ENCODE measurements around the gene PHOSPHO2. TPM values are rescaled to one million over a fixed set of nuclear protein-coding genes. Genes with fewer than 3 reads are reported as not detected.

The PHOSPHO2 gene
- total RNA-seq, 2 donors from 2014 or later, result 11.9 to 17.4 TPM

DNA sequence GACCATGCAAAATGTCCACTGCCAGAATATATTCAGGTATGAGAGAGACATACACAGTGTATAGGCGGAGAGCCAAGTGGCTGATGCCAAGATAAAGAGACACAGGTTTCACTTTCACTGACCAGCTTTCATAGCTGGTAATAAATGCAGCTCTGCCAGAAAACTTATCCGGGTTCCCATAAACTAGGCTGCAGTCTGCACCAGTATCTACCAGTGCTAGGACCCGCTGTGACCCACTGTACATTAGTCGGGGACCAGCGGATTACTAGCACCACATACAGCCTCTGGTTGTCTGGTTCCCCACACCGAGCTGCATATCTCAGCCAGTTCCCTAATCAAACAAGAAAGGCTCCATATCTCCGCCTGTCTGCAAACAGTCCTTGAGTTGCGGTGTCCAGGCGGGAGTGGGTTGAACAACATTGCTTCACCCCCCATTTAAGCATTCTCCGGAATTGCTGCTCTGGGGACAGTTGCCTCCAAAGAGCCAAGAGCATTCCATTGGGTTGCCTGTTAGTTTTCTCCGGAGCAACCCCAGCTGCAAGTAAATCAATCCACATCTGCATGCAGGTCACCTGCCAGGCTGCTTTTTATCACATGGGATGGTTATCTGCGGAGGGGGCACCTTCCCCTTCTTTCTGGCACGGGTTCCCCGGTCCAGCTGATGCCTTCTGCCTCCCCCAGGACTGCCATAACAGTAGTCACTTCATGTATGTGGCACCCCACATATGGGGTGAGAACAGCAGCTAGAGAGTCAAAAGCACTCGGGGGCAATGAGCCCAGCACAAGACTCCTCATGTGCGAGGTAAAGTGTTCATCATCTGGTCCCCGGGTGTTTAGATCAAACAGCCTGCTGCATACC, 21.3 kb downstream of the PHOSPHO2 start:
- intact Hi-C loops (cut with DNase I), result no loop called here
- 16% methylated on average over 16 of the region's 17 CpGs for WGBS
- Histone ChIP-seq H3K36me3 (no peaks in the 10 kb centered on the region), H3K4me1 (replicated peaks) (no peaks in the 10 kb centered on the region), H3K27ac (peak overlapping the region; percentile 28 to 63), H3K4me3 (peak overlapping the region; percentile 15 to 36), H3K27me3 (replicated peaks; ENCODE audit: insufficient read depth) (no peaks in the 10 kb centered on the region), H3K9me3 (no peaks in the 10 kb centered on the region)
- DNase-seq (ENCODE audit: low spot score), result peak; percentile 91
- peak; percentile 78 for TF ChIP-seq POLR2AphosphoS5 (IDR thresholded peaks at IDR 0.05)
- TF ChIP-seq, protein P1, sequence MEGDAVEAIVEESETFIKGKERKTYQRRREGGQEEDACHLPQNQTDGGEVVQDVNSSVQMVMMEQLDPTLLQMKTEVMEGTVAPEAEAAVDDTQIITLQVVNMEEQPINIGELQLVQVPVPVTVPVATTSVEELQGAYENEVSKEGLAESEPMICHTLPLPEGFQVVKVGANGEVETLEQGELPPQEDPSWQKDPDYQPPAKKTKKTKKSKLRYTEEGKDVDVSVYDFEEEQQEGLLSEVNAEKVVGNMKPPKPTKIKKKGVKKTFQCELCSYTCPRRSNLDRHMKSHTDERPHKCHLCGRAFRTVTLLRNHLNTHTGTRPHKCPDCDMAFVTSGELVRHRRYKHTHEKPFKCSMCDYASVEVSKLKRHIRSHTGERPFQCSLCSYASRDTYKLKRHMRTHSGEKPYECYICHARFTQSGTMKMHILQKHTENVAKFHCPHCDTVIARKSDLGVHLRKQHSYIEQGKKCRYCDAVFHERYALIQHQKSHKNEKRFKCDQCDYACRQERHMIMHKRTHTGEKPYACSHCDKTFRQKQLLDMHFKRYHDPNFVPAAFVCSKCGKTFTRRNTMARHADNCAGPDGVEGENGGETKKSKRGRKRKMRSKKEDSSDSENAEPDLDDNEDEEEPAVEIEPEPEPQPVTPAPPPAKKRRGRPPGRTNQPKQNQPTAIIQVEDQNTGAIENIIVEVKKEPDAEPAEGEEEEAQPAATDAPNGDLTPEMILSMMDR (IDR thresholded peaks at IDR 0.05), result no peak

DNA sequence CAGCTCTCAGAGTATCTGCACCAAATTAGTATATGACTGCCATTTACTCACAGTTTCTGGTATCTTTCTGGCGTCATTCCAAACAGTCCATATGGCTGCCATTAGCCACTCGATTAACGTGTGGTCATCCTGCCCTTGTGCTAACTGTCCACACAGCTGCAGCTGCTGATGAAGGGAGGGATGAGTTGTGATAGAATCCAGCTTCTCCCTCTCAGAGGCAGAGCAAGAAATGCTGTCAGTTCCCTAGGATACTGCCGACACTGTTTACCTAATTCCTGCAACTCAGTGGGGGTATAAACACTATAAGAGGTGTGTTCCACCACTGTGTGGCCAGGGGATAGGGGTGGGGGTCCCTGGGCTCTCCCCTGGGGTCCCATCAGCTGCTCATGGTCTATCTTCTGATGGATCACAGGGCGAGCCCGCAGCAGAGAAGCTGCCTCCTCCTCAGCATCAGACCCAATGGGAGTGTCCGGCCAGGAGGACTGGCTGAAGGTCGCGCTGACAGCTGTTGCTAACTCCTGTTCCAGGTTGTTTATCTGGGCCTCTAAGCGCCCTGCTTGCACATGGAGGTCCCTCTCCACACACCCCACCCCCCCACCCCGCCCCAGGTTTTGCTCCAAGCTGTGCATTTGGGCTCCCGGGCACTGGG, 22.1 kb downstream of the PHOSPHO2 start:
- intact Hi-C loops (cut with DNase I), result no loop called here
- peak overlapping the region in 1 of 2 donors; percentile 63 for H3K27ac ChIP-seq

DNA sequence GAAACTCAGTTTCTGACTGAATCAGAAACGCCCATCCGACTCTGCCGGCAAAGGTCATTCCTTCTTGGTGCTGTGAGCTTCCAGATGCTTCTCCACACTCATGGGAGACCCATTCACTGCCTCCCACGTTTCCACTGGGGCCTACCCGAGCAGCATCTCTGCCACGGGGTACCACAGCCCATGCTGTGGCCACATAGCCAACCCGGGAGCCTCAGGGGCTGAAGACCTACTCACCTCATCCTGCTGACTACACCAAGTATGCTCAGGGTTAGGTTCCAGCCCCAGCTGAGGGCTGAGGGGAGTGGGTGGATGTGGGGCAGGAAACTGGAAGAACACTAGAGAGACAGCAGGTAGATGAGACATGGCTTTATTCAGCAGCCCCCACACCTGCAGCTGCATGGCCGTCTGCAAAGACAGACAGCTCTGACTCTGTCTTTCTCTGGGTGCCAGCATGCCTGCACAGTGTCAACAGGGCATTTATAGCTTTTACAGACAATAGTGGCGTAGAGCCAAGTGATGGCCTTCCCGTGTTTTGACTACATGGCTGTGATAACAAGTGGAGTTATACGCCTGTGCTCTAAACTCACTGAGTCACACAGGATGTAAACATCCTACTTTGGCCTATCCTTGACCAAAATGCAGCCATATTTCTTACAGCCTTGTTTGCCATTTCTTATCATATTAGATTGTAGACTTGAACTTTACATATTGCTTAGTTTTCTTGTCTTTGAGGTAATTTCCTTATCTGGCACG, 22.8 kb downstream of the PHOSPHO2 start:
- no peaks in the 10 kb centered on the region for H3K27me3 ChIP-seq (replicated peaks; ENCODE audit: insufficient read depth)
- no peaks in the 10 kb centered on the region for H3K36me3 ChIP-seq
- intact Hi-C loops (cut with DNase I), result no loop called here
- peak overlapping the region in 1 of 2 donors; percentile 36 for H3K4me3 ChIP-seq
- peak overlapping the region in 1 of 2 donors; percentile 14 for H3K27ac ChIP-seq
- TF ChIP-seq POLR2A (IDR thresholded peaks at IDR 0.05) (no peak), POLR2AphosphoS5 (IDR thresholded peaks at IDR 0.05) (peak; percentile 63)
- 61% methylated on average over 12 of the region's 12 CpGs for WGBS
- DNase-seq (ENCODE audit: low spot score), result peak; percentile 48
- H3K4me1 ChIP-seq (replicated peaks), result no peaks in the 10 kb centered on the region
- no peaks in the 10 kb centered on the region for H3K9me3 ChIP-seq

More for the DNA sequence above, 22.1 kb downstream of the PHOSPHO2 start:
- H3K9me3 ChIP-seq, result no peaks in the 10 kb centered on the region
- WGBS, result 56% methylated on average over 12 of the region's 12 CpGs
- H3K36me3 ChIP-seq, result no peaks in the 10 kb centered on the region
- TF ChIP-seq POLR2AphosphoS5 (IDR thresholded peaks at IDR 0.05), result no peak
- TF ChIP-seq POLR2A (IDR thresholded peaks at IDR 0.05), result no peak
- no peaks in the 10 kb centered on the region for H3K27me3 ChIP-seq (replicated peaks; ENCODE audit: insufficient read depth)
- H3K4me3 ChIP-seq, result peak overlapping the region in 1 of 2 donors; percentile 36
- DNase-seq (ENCODE audit: low spot score), result peak; percentile 21
- no peaks in the 10 kb centered on the region for H3K4me1 ChIP-seq (replicated peaks)

DNA sequence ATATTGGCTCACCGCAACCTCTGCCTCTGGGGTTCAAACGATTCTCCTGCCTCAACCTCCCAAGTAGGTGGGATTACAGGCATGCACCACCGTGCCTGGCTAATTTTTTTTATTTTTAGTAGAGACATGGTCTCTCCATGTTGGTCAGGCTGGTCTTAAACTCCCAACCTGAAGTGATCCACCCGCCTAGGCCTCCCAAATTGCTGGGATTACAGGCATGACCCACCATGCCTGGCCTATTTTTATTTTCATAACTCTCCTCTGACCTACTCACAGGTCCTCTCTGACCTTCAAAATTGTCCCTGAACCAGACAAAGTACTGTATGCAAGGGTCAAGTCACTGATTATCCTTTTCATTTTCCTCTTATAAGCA, 23.4 kb downstream of the PHOSPHO2 start:
- no peaks in the 10 kb centered on the region for H3K9me3 ChIP-seq
- no peak overlapping the region for H3K27ac ChIP-seq
- WGBS, result 79% methylated on average over 4 of the region's 4 CpGs
- no peaks in the 10 kb centered on the region for H3K27me3 ChIP-seq (replicated peaks; ENCODE audit: insufficient read depth)
- TF ChIP-seq POLR2A (IDR thresholded peaks at IDR 0.05), result no peak
- no peak for TF ChIP-seq POLR2AphosphoS5 (IDR thresholded peaks at IDR 0.05)
- TF ChIP-seq, protein P1 (IDR thresholded peaks at IDR 0.05), result no peak
- no peak overlapping the region for H3K4me3 ChIP-seq
- intact Hi-C loops (cut with DNase I), result no loop called here
- no peaks in the 10 kb centered on the region for H3K4me1 ChIP-seq (replicated peaks)
- no peaks in the 10 kb centered on the region for H3K36me3 ChIP-seq
- no peak for DNase-seq (ENCODE audit: low spot score)

DNA sequence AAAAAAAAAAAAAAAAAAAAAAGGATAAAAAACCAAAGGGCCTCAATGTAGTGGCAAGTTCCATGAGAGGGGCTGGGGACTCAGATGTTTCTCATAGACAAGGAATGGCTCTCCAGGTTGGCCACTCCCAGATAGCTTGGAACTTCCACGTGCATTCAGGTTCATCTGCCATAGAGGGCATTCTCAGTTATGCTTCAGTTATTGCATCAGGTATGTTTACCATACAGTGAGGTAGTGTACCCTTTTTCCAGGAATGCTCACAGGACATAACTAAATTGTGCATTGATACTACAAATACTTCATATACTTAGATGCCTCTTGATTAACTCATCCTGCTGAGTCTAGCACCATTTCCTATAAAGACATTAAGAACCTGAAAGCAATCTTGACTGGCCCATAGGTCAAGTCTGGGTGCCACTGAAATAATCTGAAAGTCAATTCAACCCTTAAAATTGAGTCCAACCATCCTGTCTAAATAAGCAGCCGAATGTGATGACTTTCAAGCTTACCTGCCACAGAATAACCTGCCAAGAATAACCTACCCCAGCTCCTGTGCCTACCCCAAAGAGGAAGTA, 24.7 kb downstream of the PHOSPHO2 start:
- 79% methylated on average over 2 of the region's 2 CpGs for WGBS
- H3K27ac ChIP-seq, result no peak overlapping the region
- TF ChIP-seq POLR2AphosphoS5 (IDR thresholded peaks at IDR 0.05), result no peak
- no peak for TF ChIP-seq POLR2A (IDR thresholded peaks at IDR 0.05)
- TF ChIP-seq, protein P1 (IDR thresholded peaks at IDR 0.05), result no peak
- no peak overlapping the region for H3K4me3 ChIP-seq
- no peaks in the 10 kb centered on the region for H3K4me1 ChIP-seq (replicated peaks)
- no peaks in the 10 kb centered on the region for H3K36me3 ChIP-seq
- intact Hi-C loops (cut with DNase I), result no loop called here
- no peaks in the 10 kb centered on the region for H3K27me3 ChIP-seq (replicated peaks; ENCODE audit: insufficient read depth)
- DNase-seq (ENCODE audit: low spot score), result no peak
- no peaks in the 10 kb centered on the region for H3K9me3 ChIP-seq

Data from prostate gland (tissue), 2 donors.